LoVo (cell line): ENCODE results near the gene ZPLD1.

Experiments
- DNase-seq: peaks from one replicate; pipeline ENCODE4 v3.0.0-alpha.2; 2016; ENCODE audit warnings: low spot score

ZPLD1 gene

GRCh38 chr3:102470066-102470465, 35.3 kb downstream of the ZPLD1 start:
- no peak for DNase-seq

GRCh38 chr3:102471001-102471400, 36.2 kb downstream of the ZPLD1 start:
- DNase-seq: no peak

GRCh38 chr3:102471491-102471890, 36.7 kb downstream of the ZPLD1 start:
- no peak for DNase-seq

- DNase-seq: no peak
Observed at GRCh38 chr3:102473648-102474047, 38.8 kb downstream of the ZPLD1 start.

GRCh38 chr3:102474207-102474606, 39.4 kb downstream of the ZPLD1 start:
- no peak for DNase-seq

GRCh38 chr3:102476198-102476597, 41.4 kb downstream of the ZPLD1 start:
- no peak for DNase-seq

- no peak for DNase-seq
Observed at GRCh38 chr3:102478160-102478559, 43.3 kb downstream of the ZPLD1 start.

GRCh38 chr3:102480139-102480538, 45.3 kb downstream of the ZPLD1 start:
- no peak for DNase-seq

GRCh38 chr3:102481050-102481449, 46.2 kb downstream of the ZPLD1 start:
- DNase-seq: no peak

- DNase-seq: no peak
Observed at GRCh38 chr3:102483556-102483955, 48.7 kb downstream of the ZPLD1 start.

- DNase-seq: no peak
Observed at GRCh38 chr3:102484363-102484762, 49.5 kb downstream of the ZPLD1 start.

- DNase-seq: no peak
Observed at GRCh38 chr3:102485701-102486100, 50.9 kb downstream of the ZPLD1 start.

- DNase-seq: no peak
Observed at GRCh38 chr3:102488331-102488730, 53.5 kb downstream of the ZPLD1 start.

- DNase-seq: no peak
Observed at GRCh38 chr3:102492300-102492699, 57.5 kb downstream of the ZPLD1 start.

- DNase-seq: no peak
Observed at GRCh38 chr3:102497571-102497970, 62.8 kb downstream of the ZPLD1 start.

- no peak for DNase-seq
Observed at GRCh38 chr3:102505542-102505941, 70.7 kb downstream of the ZPLD1 start.

GRCh38 chr3:102510663-102511062, 75.8 kb downstream of the ZPLD1 start:
- DNase-seq: no peak

GRCh38 chr3:102511168-102511567, 76.4 kb downstream of the ZPLD1 start:
- no peak for DNase-seq

GRCh38 chr3:102511639-102512038, 76.8 kb downstream of the ZPLD1 start:
- no peak for DNase-seq

- peak; percentile 12 for DNase-seq
Observed at GRCh38 chr3:102512734-102513504, 78.1 kb downstream of the ZPLD1 start.

- DNase-seq: no peak
Observed at GRCh38 chr3:102514241-102514640, 79.4 kb downstream of the ZPLD1 start.

GRCh38 chr3:102521246-102521645, 86.4 kb downstream of the ZPLD1 start:
- DNase-seq: no peak

GRCh38 chr3:102525624-102526023, 90.8 kb downstream of the ZPLD1 start:
- DNase-seq: no peak

- no peak for DNase-seq
Observed at GRCh38 chr3:102526865-102527264, 92.0 kb downstream of the ZPLD1 start.
